ENCODE results near the gene SMCO4. TPM values are rescaled to one million over a fixed set of nuclear protein-coding genes. Genes with fewer than 3 reads are reported as not detected.
"Not testable (repeated sequence)": the region's sequence is repeated elsewhere in the genome, so short reads cannot be mapped to it uniquely, and the experiment has no call there.

SMCO4 gene
- total RNA-seq, 1 donor from 2014 or later: 25.5 TPM

DNA sequence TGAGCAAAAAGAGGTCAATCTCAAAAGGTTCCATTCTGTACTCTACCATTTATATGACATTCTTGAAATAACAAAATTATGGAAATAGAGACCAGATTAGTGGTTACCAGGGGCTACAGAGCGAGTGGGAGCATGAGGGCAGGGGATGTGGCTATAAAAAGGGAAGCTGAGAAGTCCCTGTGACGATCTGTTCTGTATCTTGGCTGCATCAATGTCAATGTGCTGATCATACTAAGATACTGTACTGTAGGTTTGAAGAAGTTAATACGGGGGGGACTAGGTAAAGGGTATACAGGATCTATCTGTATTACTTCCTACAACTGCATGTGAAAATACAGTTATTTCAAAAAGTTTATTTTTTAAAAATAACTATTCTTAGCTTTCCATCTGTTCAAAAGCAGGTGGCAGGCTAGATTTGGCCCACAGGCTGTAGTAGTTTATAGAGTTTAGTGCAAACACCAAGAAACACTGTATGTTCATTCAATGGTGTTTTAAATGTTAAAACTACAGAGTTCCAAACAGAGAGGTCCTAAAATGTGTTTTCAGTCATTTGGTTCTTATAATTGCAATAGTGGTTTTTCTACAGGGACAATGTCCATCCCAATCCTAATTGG is 78.2 kb downstream of the SMCO4 start:
- DNase-seq: no peak

DNA sequence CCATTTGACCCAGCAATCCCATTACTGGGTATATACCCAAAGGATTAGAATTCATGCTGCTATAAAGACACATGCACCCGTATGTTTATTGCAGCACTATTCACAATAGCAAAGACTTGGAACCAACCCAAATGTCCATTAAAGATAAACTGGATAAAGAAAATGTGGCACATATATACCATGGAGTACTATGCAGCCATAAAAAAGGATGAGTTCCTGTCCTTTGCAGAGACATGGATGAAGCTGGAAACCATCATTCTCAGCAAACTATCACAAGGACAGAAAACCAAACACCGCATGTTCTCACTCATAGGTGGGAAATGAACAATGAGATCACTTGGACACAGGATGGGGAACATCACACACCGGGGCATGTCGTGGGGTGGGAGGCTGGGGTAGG is 79.5 kb downstream of the SMCO4 start:
- not testable (repeated sequence) for DNase-seq

DNA sequence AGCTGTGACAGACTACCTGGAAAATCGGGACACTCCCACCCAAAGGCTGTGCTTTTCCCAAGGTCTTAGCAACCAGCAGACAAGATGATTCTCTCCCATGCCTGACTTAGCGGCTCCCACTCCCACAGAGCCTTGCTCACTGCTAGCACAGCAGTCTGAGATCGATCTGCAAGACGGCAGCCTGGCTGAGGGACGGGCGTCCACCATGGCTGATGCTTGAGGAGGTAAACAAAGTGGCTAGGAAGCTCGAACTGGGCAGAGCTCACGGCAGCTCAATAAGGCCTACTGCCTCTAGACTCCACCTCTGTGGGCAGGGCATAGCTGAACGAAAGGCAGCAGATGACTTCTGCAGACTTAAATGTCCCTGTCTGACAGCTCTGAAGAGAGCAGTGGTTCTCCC is 84.9 kb downstream of the SMCO4 start:
- DNase-seq: no peak

DNA sequence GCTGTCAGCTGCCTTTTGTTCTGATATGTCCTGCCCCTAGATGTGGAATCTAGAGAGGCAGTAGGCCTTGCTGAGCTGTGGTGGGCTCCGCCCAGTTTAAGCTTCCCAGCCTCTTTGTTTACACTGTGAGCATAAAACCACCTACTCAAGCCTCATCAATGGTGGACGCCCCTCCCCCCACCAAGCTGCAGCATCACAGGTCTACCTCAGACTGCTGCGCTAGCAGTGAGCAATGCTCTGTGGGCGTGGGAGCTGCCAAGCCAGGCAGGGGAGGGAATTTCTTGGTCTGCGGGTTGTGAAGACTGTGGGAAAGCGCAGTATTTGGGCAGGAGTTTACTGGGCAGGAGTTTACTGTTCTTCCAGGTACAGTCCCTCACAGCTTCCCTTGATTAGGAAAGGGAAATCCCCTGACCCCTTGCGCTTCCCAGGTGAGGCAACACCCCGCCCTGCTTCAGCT is 98.5 kb downstream of the SMCO4 start:
- DNase-seq: no peak

DNA sequence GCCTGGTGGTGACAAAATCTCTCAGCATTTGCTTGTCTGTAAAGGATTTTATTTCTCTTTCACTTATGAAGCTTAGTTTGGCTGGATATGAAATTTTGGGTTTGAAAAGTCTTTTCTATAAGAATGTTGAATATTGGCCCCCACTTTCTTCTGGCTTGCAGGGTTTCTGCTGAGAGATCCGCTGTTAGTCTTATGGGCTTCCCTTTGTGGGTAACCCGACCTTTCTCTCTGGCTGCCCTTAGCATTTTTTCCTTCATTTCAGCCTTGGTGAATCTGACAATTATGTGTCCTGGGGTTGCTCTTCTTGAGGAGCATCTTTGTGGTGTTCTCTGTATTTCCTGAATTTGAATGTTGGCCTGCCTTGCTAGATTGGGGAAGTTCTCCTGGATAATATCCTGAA is 100.0 kb downstream of the SMCO4 start:
- DNase-seq: not testable (repeated sequence)

DNA sequence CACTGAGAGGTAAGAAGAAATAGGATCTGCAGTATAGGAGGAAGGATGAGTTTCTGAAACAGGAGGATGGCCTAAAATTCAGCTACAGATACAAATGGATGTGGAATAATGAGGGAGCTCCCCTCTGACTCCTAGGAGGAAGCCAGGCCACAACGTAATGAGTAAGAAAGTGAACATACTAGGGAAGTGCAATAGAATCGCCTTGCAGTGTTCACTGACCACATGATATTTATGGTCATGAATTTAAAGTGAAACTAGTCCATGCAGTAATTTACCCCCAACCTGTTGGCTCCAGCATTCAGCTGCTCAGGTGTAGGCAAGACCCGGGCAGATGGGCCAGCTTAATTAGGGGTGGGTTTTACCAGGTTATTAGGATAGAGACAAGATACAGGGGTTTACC is 110.9 kb downstream of the SMCO4 start:
- DNase-seq: no peak

Other genes with a start within 250 kb of the SMCO4 start
- gene DEUP1, start 212.6 kb downstream of the SMCO4 start, total RNA-seq: not detected in 2 replicates
- gene CEP295, start 118.3 kb upstream of the SMCO4 start, total RNA-seq: 28.4 and 30.1 TPM in 2 replicates
- gene TAF1D, start 198.1 kb upstream of the SMCO4 start, total RNA-seq: 106 and 174 TPM in 2 replicates
- 29.8 and 34.2 TPM in 2 replicates for gene C11orf54, start 198.3 kb upstream of the SMCO4 start, total RNA-seq
- gene MED17, start 240.9 kb upstream of the SMCO4 start, total RNA-seq: 36.4 and 36.8 TPM in 2 replicates